Measurements from ENCODE around the gene ATP7A.

ATP7A gene

DNA sequence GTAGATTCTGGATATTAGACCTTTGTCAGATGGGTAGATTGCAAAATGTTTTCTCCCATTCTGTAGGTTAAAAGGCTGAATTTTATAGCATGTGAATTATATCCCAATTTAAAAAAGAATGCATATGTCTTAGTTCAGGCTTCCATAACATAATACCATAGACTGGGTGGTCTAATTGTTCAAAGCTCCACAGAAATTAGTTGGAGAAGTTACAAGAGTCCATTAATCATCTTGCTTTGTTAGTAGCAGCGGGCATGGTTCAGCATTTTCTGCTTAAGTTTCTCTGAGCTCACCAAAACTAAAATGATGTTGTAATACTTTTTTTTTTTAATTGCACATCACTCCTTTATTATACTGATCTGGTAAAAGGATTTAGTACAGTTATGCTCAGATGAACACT is 57.1 kb downstream of the ATP7A start:
- DNase-seq (ENCODE audit: low read depth, low spot score), result no peak
- Histone ChIP-seq H3K27me3 (ENCODE audit: control insufficient read depth, insufficient read depth, low read length) (no peaks in the 10 kb centered on the region), H3K27ac (ENCODE audit: low read length) (no peak overlapping the region), H3K9me3 (ENCODE audit: control insufficient read depth, insufficient read depth, low read length) (no peaks in the 10 kb centered on the region), H3K4me3 (ENCODE audit: low read length) (no peak overlapping the region), H3K4me1 (ENCODE audit: control insufficient read depth, insufficient read depth, low read length) (no peaks in the 10 kb centered on the region), H3K36me3 (ENCODE audit: control insufficient read depth, insufficient read depth, low read length) (no peaks in the 10 kb centered on the region)
- WGBS (ENCODE audit: insufficient coverage, insufficient read length), result no CpG with 5 or more reads among the region's 1 CpG

DNA sequence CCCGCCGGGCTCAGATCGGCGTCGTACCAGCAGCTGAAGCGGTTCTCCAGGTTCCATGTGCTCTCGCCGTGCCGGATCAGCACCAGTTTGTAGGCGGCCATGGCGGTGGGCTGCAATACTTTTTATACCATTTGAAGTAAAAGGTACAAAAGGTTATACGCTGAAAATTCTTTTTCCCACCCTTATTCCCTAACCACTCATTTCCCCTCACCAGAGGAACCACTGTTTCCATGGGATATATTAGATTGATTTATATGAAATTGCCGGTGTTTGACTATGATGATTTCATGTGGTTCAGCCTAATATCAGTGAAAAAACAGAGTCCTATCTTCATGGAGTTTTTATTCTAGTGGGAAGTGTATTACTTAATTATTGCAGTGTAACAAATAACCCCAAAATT is 59.0 kb downstream of the ATP7A start, which contains the start of gene PGAM4:
Gene PGAM4 (minus strand): TSS at position 101 of the 400 bp plus-strand sequence. CDS start 0 bp downstream, at position 101.
- H3K9me3 ChIP-seq (ENCODE audit: control insufficient read depth, insufficient read depth, low read length), result no peaks in the 10 kb centered on the region
- WGBS (ENCODE audit: insufficient coverage, insufficient read length), result no CpG with 5 or more reads among the region's 13 CpGs
- no peak for DNase-seq (ENCODE audit: low read depth, low spot score)
- no peaks in the 10 kb centered on the region for H3K36me3 ChIP-seq (ENCODE audit: control insufficient read depth, insufficient read depth, low read length)
- H3K27me3 ChIP-seq (ENCODE audit: control insufficient read depth, insufficient read depth, low read length), result no peaks in the 10 kb centered on the region
- no peaks in the 10 kb centered on the region for H3K4me1 ChIP-seq (ENCODE audit: control insufficient read depth, insufficient read depth, low read length)
- no peak within 1 kb of the TSS for H3K27ac ChIP-seq (ENCODE audit: low read length)
- no peak within 1 kb of the TSS for H3K4me3 ChIP-seq (ENCODE audit: low read length)

DNA sequence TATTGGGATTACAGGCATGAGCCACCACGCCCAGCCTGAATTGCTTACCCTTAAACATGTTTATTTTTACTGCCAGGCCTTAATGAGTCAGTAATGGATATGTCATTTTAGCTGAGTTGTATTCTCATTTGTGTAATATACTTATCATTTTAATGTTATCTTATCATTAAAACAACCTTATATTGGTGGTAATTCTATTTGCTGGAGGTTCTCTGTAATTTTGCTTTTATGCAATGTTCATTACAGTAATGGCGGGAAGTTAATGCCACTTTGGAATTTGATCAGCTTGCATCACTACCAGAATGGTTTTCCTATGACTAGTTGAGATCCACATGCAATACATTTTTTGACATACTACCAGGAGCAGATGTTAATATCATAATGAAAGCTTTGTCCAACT is 65.3 kb downstream of the ATP7A start:
- H3K9me3 ChIP-seq (ENCODE audit: control insufficient read depth, insufficient read depth, low read length), result no peaks in the 10 kb centered on the region
- no peaks in the 10 kb centered on the region for H3K36me3 ChIP-seq (ENCODE audit: control insufficient read depth, insufficient read depth, low read length)
- no peak overlapping the region for H3K27ac ChIP-seq (ENCODE audit: low read length)
- H3K4me3 ChIP-seq (ENCODE audit: low read length), result no peak overlapping the region
- H3K4me1 ChIP-seq (ENCODE audit: control insufficient read depth, insufficient read depth, low read length), result no peaks in the 10 kb centered on the region
- DNase-seq (ENCODE audit: low read depth, low spot score), result no peak
- WGBS (ENCODE audit: insufficient coverage, insufficient read length), result no CpG with 5 or more reads among the region's 2 CpGs
- no peaks in the 10 kb centered on the region for H3K27me3 ChIP-seq (ENCODE audit: control insufficient read depth, insufficient read depth, low read length)

DNA sequence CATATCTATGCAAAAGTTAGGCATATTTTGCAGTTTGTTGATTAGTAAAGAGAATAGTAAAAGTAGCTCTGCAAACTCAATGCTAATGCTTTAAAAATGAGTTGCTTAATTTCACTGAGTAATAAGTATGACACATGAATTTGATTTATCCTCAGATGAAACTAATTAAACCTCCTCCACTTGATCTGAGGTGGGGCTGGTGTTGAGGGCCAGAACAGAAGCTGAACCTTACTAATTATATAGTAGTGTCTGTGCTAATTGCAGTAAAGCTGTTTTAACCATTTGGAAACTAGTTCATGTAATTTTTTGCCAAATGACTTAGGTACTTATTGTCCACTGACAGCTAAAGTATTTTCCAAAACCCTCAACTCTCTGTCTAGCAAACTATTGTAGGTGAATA is 66.6 kb downstream of the ATP7A start:
- H3K9me3 ChIP-seq (ENCODE audit: control insufficient read depth, insufficient read depth, low read length), result no peaks in the 10 kb centered on the region
- no peaks in the 10 kb centered on the region for H3K4me1 ChIP-seq (ENCODE audit: control insufficient read depth, insufficient read depth, low read length)
- H3K36me3 ChIP-seq (ENCODE audit: control insufficient read depth, insufficient read depth, low read length), result no peaks in the 10 kb centered on the region
- DNase-seq (ENCODE audit: low read depth, low spot score), result no peak
- H3K4me3 ChIP-seq (ENCODE audit: low read length), result no peak overlapping the region
- no peaks in the 10 kb centered on the region for H3K27me3 ChIP-seq (ENCODE audit: control insufficient read depth, insufficient read depth, low read length)
- H3K27ac ChIP-seq (ENCODE audit: low read length), result no peak overlapping the region

DNA sequence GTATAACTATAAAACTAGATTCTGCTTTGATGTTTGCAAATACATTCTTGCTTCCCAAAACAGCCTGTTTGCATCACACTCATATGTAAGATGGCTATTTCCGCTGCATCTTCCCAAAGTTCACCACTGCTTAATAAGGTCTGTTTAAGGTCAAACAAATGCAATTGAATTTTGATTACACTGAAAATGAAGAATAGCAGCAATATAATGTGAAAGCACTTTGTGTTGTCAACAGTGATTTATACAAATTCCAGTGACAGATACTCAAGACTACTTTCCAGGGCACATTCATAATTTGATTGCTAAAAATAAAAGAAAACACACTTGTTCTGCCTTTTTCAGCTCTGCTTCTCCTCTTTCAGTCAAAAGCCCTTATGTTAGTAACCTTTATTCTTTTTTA is 67.0 kb downstream of the ATP7A start:
- no peak overlapping the region for H3K4me3 ChIP-seq (ENCODE audit: low read length)
- no CpG with 5 or more reads among the region's 1 CpG for WGBS (ENCODE audit: insufficient coverage, insufficient read length)
- no peak overlapping the region for H3K27ac ChIP-seq (ENCODE audit: low read length)
- DNase-seq (ENCODE audit: low read depth, low spot score), result no peak
- no peaks in the 10 kb centered on the region for H3K36me3 ChIP-seq (ENCODE audit: control insufficient read depth, insufficient read depth, low read length)
- H3K27me3 ChIP-seq (ENCODE audit: control insufficient read depth, insufficient read depth, low read length), result no peaks in the 10 kb centered on the region
- no peaks in the 10 kb centered on the region for H3K4me1 ChIP-seq (ENCODE audit: control insufficient read depth, insufficient read depth, low read length)
- no peaks in the 10 kb centered on the region for H3K9me3 ChIP-seq (ENCODE audit: control insufficient read depth, insufficient read depth, low read length)

DNA sequence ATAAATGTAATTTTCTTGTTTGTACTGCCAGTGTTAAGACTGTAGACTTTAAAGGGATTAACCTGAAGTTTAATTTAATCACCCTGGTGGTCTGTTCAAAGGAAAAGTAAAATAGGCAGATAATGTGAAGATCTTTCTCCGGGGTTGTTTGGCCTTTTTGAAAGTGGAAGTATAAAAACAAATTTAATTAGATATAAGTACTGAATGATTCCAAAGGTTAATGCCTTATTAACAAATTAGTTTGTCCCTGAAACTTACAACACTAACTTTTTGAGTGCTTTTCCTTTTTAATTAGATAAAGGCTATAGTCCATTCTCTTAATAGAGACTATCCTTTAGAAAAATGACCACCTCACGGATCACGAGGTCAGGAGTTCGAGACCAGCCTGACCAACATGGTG is 69.4 kb downstream of the ATP7A start:
- Histone ChIP-seq H3K9me3 (ENCODE audit: control insufficient read depth, insufficient read depth, low read length) (no peaks in the 10 kb centered on the region), H3K27ac (ENCODE audit: low read length) (no peak overlapping the region), H3K27me3 (ENCODE audit: control insufficient read depth, insufficient read depth, low read length) (no peaks in the 10 kb centered on the region), H3K4me3 (ENCODE audit: low read length) (no peak overlapping the region), H3K36me3 (ENCODE audit: control insufficient read depth, insufficient read depth, low read length) (no peaks in the 10 kb centered on the region), H3K4me1 (ENCODE audit: control insufficient read depth, insufficient read depth, low read length) (no peaks in the 10 kb centered on the region)
- WGBS (ENCODE audit: insufficient coverage, insufficient read length), result no CpG with 5 or more reads among the region's 4 CpGs
- no peak for DNase-seq (ENCODE audit: low read depth, low spot score)

DNA sequence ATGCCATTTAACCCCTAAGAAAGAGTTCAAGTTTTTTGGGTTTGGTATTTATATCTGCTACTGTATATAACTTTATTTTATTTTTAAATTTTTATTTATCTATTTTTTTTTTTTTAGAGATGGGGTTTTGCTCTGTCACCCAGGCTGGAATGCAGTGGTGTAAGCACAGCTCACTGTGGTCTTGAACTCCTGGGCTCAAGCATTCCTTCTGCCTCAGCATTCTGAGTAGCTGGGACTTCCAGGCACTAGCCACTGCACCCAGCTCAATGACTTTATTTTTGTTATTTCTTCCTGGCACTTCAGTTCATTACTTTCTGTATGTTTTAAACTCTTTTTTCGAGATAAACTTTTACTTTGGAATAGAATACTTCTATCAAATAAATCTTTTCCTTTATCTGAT is 101.4 kb downstream of the ATP7A start:
- DNase-seq (ENCODE audit: low read depth, low spot score), result no peak
- H3K36me3 ChIP-seq (ENCODE audit: control insufficient read depth, insufficient read depth, low read length), result no peaks in the 10 kb centered on the region
- H3K27ac ChIP-seq (ENCODE audit: low read length), result no peak overlapping the region
- no peaks in the 10 kb centered on the region for H3K4me1 ChIP-seq (ENCODE audit: control insufficient read depth, insufficient read depth, low read length)
- no peaks in the 10 kb centered on the region for H3K27me3 ChIP-seq (ENCODE audit: control insufficient read depth, insufficient read depth, low read length)
- WGBS (ENCODE audit: insufficient coverage, insufficient read length), result no CpG with 5 or more reads among the region's 1 CpG
- no peak overlapping the region for H3K4me3 ChIP-seq (ENCODE audit: low read length)
- H3K9me3 ChIP-seq (ENCODE audit: control insufficient read depth, insufficient read depth, low read length), result no peaks in the 10 kb centered on the region

DNA sequence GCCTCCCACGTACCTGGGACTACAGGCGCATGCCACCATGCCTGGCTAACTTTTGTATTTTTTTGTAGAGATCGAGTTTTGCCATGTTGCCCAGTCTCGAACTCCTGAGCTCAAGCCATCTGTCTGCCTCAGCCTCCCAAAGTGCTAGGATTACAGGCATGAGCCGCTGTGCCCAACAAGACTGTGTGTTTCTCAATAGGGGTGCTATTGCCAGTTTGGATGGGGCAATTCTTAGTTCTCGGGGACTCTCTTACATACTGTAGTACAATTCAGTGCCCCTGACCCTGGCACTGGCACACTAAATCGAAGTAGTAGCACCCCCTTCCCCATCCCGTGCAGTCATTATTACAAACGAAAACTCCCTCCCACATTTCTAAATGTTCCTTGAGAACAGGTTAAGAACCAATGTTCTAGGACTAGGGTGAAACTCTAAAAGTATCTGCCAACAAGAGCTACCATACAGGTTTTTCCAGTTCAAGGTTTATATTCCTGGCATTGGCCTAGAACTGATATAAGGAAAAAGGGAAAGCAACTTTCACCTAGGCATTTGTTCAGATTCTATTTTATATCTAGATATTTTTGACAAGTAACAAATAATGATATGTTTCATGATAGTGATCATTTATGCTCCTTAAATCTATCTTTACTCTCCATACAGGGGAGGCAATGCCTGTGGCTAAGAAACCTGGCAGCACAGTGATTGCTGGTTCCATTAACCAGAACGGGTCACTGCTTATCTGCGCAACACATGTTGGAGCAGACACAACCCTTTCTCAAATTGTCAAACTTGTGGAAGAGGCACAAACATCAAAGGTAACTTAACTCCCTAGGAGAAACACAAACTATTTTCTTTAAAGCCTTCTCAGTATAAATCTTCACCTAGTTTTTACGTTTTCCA is 109.3 kb downstream of the ATP7A start:
- no peaks in the 10 kb centered on the region for H3K36me3 ChIP-seq (ENCODE audit: control insufficient read depth, insufficient read depth, low read length)
- H3K9me3 ChIP-seq (ENCODE audit: control insufficient read depth, insufficient read depth, low read length), result no peaks in the 10 kb centered on the region
- H3K27me3 ChIP-seq (ENCODE audit: control insufficient read depth, insufficient read depth, low read length), result no peaks in the 10 kb centered on the region
- DNase-seq (ENCODE audit: low read depth, low spot score), result no peak
- WGBS (ENCODE audit: insufficient coverage, insufficient read length), result no CpG with 5 or more reads among the region's 12 CpGs
- no peak overlapping the region for H3K4me3 ChIP-seq (ENCODE audit: low read length)
- H3K4me1 ChIP-seq (ENCODE audit: control insufficient read depth, insufficient read depth, low read length), result no peaks in the 10 kb centered on the region
- H3K27ac ChIP-seq (ENCODE audit: low read length), result no peak overlapping the region

DNA sequence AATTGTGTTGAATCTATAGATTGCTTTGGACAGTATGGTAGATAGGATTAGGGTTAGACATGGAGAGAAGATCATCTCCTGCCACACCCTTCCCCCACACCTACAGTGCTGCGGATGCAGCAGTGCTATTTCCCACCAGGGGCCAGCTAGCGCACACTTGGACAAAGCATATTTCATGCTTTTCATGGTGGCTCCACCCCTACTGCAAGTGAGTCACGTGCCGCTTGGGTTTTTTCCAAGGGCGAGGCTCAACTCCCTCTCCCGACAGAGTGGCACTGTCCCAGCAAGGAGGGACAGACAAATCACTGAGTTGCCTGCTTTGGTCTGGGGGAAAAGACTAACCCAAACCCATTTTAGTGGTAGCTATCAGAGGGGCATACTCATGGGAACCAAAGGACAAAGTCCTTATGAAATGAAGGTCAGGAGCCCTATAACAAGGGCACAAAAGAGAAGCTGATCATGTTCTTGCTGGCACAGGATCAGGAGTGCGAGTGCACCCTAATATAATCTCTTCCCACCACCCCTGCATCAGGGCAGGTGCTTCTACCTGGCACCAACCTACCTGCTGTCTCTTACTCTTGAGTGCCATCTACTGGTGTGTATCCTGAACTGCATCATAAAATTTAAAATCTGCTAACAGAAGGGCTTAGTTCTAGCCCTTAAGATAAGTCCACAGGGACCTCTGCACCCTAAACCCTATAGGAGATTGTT is 114.0 kb downstream of the ATP7A start:
- Histone ChIP-seq H3K36me3 (ENCODE audit: control insufficient read depth, insufficient read depth, low read length) (no peaks in the 10 kb centered on the region), H3K4me3 (ENCODE audit: low read length) (no peak overlapping the region), H3K27me3 (ENCODE audit: control insufficient read depth, insufficient read depth, low read length) (no peaks in the 10 kb centered on the region), H3K9me3 (ENCODE audit: control insufficient read depth, insufficient read depth, low read length) (no peaks in the 10 kb centered on the region), H3K4me1 (ENCODE audit: control insufficient read depth, insufficient read depth, low read length) (no peaks in the 10 kb centered on the region), H3K27ac (ENCODE audit: low read length) (no peak overlapping the region)
- WGBS (ENCODE audit: insufficient coverage, insufficient read length), result no CpG with 5 or more reads among the region's 7 CpGs
- DNase-seq (ENCODE audit: low read depth, low spot score), result no peak

DNA sequence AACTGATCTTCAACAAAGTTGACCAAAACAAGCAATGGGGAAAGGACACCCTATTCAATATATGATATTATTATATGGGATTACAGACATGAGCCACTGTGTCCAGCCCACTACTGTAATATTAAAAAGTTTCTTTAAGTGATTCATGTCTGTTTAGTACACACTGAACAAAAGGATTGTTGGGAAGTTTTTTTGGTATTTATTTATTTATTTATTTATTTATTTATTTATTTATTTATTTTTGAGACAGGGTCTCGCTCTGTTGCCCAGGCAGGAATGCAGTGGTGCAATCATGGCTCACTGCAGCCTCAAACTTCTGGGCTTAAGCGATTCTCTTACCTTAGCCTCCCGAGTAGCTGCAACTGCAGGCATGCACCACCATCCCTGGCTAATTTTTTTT is 117.3 kb downstream of the ATP7A start:
- Histone ChIP-seq H3K4me1 (ENCODE audit: control insufficient read depth, insufficient read depth, low read length) (no peaks in the 10 kb centered on the region), H3K36me3 (ENCODE audit: control insufficient read depth, insufficient read depth, low read length) (no peaks in the 10 kb centered on the region), H3K4me3 (ENCODE audit: low read length) (no peak overlapping the region), H3K27me3 (ENCODE audit: control insufficient read depth, insufficient read depth, low read length) (no peaks in the 10 kb centered on the region), H3K27ac (ENCODE audit: low read length) (no peak overlapping the region), H3K9me3 (ENCODE audit: control insufficient read depth, insufficient read depth, low read length) (no peaks in the 10 kb centered on the region)
- DNase-seq (ENCODE audit: low read depth, low spot score), result no peak
- WGBS (ENCODE audit: insufficient coverage, insufficient read length), result no CpG with 5 or more reads among the region's 3 CpGs
